Tibial nerve (tissue), 3 donors: ENCODE data around the gene ZNF423.

Experiments
- POLR2A ChIP-seq, 2 donors: fragments of 450-650 bp; IDR thresholded peaks; one replicate each; pipeline ENCODE4 v1.6.1; 2017; ENCODE audit warnings: antibody characterized with exemption in 2 of 2, mild to moderate bottlenecking in 2 of 2, moderate library complexity in 2 of 2
- TF ChIP-seq, protein P1 (sequence below), 5 experiments: fragments of 200-600 bp in 3 of 5; fragments of 450-650 bp in 2 of 5; sonication (generic) in 3 of 5; IDR thresholded peaks; one replicate each; pipeline ENCODE4 v1.5.1; 2016 to 2019; ENCODE audit warnings: antibody characterized with exemption in 5 of 5, mild to moderate bottlenecking in 3 of 5, moderate library complexity in 2 of 5

DNA sequence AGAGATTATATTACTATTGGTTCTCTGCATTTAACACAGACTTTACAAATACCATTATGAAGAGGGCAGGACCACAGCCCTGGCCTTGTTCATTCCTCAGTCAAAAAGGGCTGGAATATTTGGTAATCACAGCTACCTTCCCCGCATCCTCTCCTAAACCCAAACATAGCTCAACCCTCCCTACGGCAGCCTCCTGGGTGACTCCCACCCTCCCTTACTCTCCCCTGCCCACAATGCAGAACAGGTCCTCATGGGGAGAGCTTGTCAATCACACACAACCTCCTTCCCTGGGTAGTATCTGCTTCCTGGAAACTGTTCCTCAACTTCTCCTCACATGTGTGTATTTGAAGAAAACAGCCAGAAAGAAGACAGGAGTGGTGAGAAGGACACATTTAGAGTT lies 258.1 kb downstream of the ZNF423 start:
- TF ChIP-seq, protein P1, sequence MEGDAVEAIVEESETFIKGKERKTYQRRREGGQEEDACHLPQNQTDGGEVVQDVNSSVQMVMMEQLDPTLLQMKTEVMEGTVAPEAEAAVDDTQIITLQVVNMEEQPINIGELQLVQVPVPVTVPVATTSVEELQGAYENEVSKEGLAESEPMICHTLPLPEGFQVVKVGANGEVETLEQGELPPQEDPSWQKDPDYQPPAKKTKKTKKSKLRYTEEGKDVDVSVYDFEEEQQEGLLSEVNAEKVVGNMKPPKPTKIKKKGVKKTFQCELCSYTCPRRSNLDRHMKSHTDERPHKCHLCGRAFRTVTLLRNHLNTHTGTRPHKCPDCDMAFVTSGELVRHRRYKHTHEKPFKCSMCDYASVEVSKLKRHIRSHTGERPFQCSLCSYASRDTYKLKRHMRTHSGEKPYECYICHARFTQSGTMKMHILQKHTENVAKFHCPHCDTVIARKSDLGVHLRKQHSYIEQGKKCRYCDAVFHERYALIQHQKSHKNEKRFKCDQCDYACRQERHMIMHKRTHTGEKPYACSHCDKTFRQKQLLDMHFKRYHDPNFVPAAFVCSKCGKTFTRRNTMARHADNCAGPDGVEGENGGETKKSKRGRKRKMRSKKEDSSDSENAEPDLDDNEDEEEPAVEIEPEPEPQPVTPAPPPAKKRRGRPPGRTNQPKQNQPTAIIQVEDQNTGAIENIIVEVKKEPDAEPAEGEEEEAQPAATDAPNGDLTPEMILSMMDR (IDR thresholded peaks at IDR 0.05), result no peak
- TF ChIP-seq POLR2A (IDR thresholded peaks at IDR 0.05), result no peak
